Measurements from ENCODE around the gene COL19A1. TPM values are rescaled to one million over a fixed set of nuclear protein-coding genes. Genes with fewer than 3 reads are reported as not detected.

Gene COL19A1
- total RNA-seq, 1 experiment from 2014 or later = not detected

- peaks cover 3% of the 10 kb centered on the region; the same call in 1 of the 2 replicates for H3K27me3 ChIP-seq (ENCODE audit: control insufficient read depth, insufficient read depth, low read length)
- TF ChIP-seq POLR2AphosphoS5 (IDR thresholded peaks at IDR 0.05; ENCODE audit: low read depth, low read length) (no peak), REST (IDR thresholded peaks at IDR 0.05; ENCODE audit: insufficient read depth in 1 of 2, low read depth in 2 of 2, low read length in 1 of 2) (no peak), CTCF (IDR thresholded peaks at IDR 0.05) (no peak), SIN3A (IDR thresholded peaks at IDR 0.05; ENCODE audit: borderline replicate concordance, insufficient read depth, low read depth, low read length) (no peak)
- H3K9me3 ChIP-seq (ENCODE audit: control insufficient read depth, insufficient read depth, low read depth, low read length) = no peaks in the 10 kb centered on the region
- no peak overlapping the region for H3K27ac ChIP-seq (ENCODE audit: low read length)
- no TSS peak for BruUV-seq (replicated peaks)
- intact Hi-C loops (cut with micrococcal nuclease; ENCODE audit: unreplicated experiment) = no loop called here
- H3K4me3 ChIP-seq (ENCODE audit: low read depth in 2 of 2, low read length in 2 of 2) = no peak overlapping the region
- no peak for DNase-seq (ENCODE audit: low read depth, low spot score)
- CTCF ChIA-PET = no interaction called here
- H3K4me1 ChIP-seq (ENCODE audit: control insufficient read depth, insufficient read depth, low read length) = no peaks in the 10 kb centered on the region
- POLR2A ChIA-PET = no interaction called here
- no peak for ATAC-seq
- H3K36me3 ChIP-seq (ENCODE audit: control insufficient read depth, insufficient read depth, low read length) = no peaks in the 10 kb centered on the region
- in situ Hi-C loops (cut with HindIII; ENCODE audit: low pct_unique_long_range_greater_than_20kb, low sequenced_read_pairs) = no loop called here
Measured at GRCh38 chr6:70145178-70145577, 278.8 kb downstream of the COL19A1 start.

GRCh38 chr6:70149209-70149788 lies 282.9 kb downstream of the COL19A1 start:
- BruUV-seq (replicated peaks) = no TSS peak

GRCh38 chr6:70150521-70150920 lies 284.2 kb downstream of the COL19A1 start:
- ATAC-seq (no peak), DNase-seq (ENCODE audit: low read depth, low spot score) (no peak)
- Histone ChIP-seq H3K36me3 (ENCODE audit: control insufficient read depth, insufficient read depth, low read length) (no peaks in the 10 kb centered on the region), H3K4me1 (ENCODE audit: control insufficient read depth, insufficient read depth, low read length) (no peaks in the 10 kb centered on the region), H3K4me3 (ENCODE audit: low read depth in 2 of 2, low read length in 2 of 2) (no peak overlapping the region), H3K9me3 (ENCODE audit: control insufficient read depth, insufficient read depth, low read depth, low read length) (no peaks in the 10 kb centered on the region), H3K27ac (ENCODE audit: low read length) (no peak overlapping the region), H3K27me3 (ENCODE audit: control insufficient read depth, insufficient read depth, low read length) (peaks cover 3% of the 10 kb centered on the region; the same call in 1 of the 2 replicates)
- no TSS peak for BruUV-seq (replicated peaks)
- ChIA-PET POLR2A (no interaction called here), CTCF (no interaction called here)
- in situ Hi-C loops (cut with HindIII; ENCODE audit: low pct_unique_long_range_greater_than_20kb, low sequenced_read_pairs) (no loop called here), intact Hi-C loops (cut with micrococcal nuclease; ENCODE audit: unreplicated experiment) (no loop called here)
- TF ChIP-seq REST (IDR thresholded peaks at IDR 0.05; ENCODE audit: insufficient read depth in 1 of 2, low read depth in 2 of 2, low read length in 1 of 2) (no peak), TCF7L2 (IDR thresholded peaks at IDR 0.05; ENCODE audit: low read depth, low read length) (no peak), SIN3A (IDR thresholded peaks at IDR 0.05; ENCODE audit: borderline replicate concordance, insufficient read depth, low read depth, low read length) (no peak), CTCF (IDR thresholded peaks at IDR 0.05) (no peak), POLR2AphosphoS5 (IDR thresholded peaks at IDR 0.05; ENCODE audit: low read depth, low read length) (no peak)

More at GRCh38 chr6:70149209-70149788, 282.9 kb downstream of the COL19A1 start:
- H3K36me3 ChIP-seq (ENCODE audit: control insufficient read depth, insufficient read depth, low read length) = no peaks in the 10 kb centered on the region
- H3K4me1 ChIP-seq (ENCODE audit: control insufficient read depth, insufficient read depth, low read length) = no peaks in the 10 kb centered on the region
- H3K27ac ChIP-seq (ENCODE audit: low read length) = no peak overlapping the region
- no peaks in the 10 kb centered on the region for H3K9me3 ChIP-seq (ENCODE audit: control insufficient read depth, insufficient read depth, low read depth, low read length)
- intact Hi-C loops (cut with micrococcal nuclease; ENCODE audit: unreplicated experiment) = no loop called here
- in situ Hi-C loops (cut with HindIII; ENCODE audit: low pct_unique_long_range_greater_than_20kb, low sequenced_read_pairs) = no loop called here
- peaks cover 3% of the 10 kb centered on the region; the same call in 1 of the 2 replicates for H3K27me3 ChIP-seq (ENCODE audit: control insufficient read depth, insufficient read depth, low read length)
- TF ChIP-seq SIN3A (IDR thresholded peaks at IDR 0.05; ENCODE audit: borderline replicate concordance, insufficient read depth, low read depth, low read length) = no peak
- ChIA-PET POLR2A (no interaction called here), CTCF (no interaction called here)
- ATAC-seq (no peak), DNase-seq (ENCODE audit: low read depth, low spot score) (no peak)
- no peak overlapping the region for H3K4me3 ChIP-seq (ENCODE audit: low read depth in 2 of 2, low read length in 2 of 2)
